Measurements from ENCODE around the gene EOLA2.
"Not testable (repeated sequence)": the region's sequence is repeated elsewhere in the genome, so short reads cannot be mapped to it uniquely, and the experiment has no call there.

Gene EOLA2

GRCh38 chrX:149932150-149932549, 6.1 kb downstream of the EOLA2 start:
- DNase-seq, result not testable (repeated sequence)

GRCh38 chrX:149931355-149931754, 6.9 kb downstream of the EOLA2 start:
- DNase-seq, result not testable (repeated sequence)

- not testable (repeated sequence) for DNase-seq
These were observed 8.9 kb downstream of the EOLA2 start, which contains the start of gene HSFX4 for GRCh38 chrX:149929400-149929799. HSFX4 (plus strand) TSS chrX:149929573; CDS start chrX:149929645, 72 bp downstream.

GRCh38 chrX:149928635-149929034, 9.7 kb downstream of the EOLA2 start:
- DNase-seq, result not testable (repeated sequence)

- DNase-seq, result not testable (repeated sequence)
These were observed 10.4 kb downstream of the EOLA2 start for GRCh38 chrX:149927964-149928258.

GRCh38 chrX:149927245-149927963, 10.9 kb downstream of the EOLA2 start:
- not testable (repeated sequence) for DNase-seq

GRCh38 chrX:149924434-149924833, 13.9 kb downstream of the EOLA2 start:
- DNase-seq, result not testable (repeated sequence)

GRCh38 chrX:149923836-149924235, 14.5 kb downstream of the EOLA2 start:
- not testable (repeated sequence) for DNase-seq

- DNase-seq, result peak in 1 of 2 donors; percentile 12
These were observed 21.4 kb downstream of the EOLA2 start for GRCh38 chrX:149916745-149917392.

- no peak for DNase-seq
These were observed 28.1 kb downstream of the EOLA2 start for GRCh38 chrX:149910178-149910695.

- DNase-seq, result no peak
These were observed 28.7 kb downstream of the EOLA2 start for GRCh38 chrX:149909324-149910177.

GRCh38 chrX:149908727-149909126, 29.6 kb downstream of the EOLA2 start:
- no peak for DNase-seq

GRCh38 chrX:149908308-149908707, 30.0 kb downstream of the EOLA2 start:
- DNase-seq, result no peak

GRCh38 chrX:149903889-149904748, 34.2 kb downstream of the EOLA2 start:
- no peak for DNase-seq

- DNase-seq, result no peak
These were observed 39.7 kb downstream of the EOLA2 start for GRCh38 chrX:149898554-149898953.

GRCh38 chrX:149890828-149891227, 47.5 kb downstream of the EOLA2 start:
- DNase-seq, result not testable (repeated sequence)

All from CD4-positive, alpha-beta T cell treated with Interleukin-1 beta for 1 hour (primary cell).